Ovary (tissue), 9 donors: Measurements from ENCODE around the gene SEMA4B. TPM values are rescaled to one million over a fixed set of nuclear protein-coding genes. Genes with fewer than 3 reads are reported as not detected.

Experiments
- DNase-seq, 5 donors: peaks; one replicate each; pipeline ENCODE4 v3.0.0-alpha.2; 2019 to 2020
- H3K27ac ChIP-seq, 2 donors: fragments of 200-600 bp; one replicate each; pipeline versions ENCODE4 v1.5.1 to v1.8.0; 2019 to 2022
- H3K27me3 ChIP-seq: fragments of 200-600 bp; one replicate; pipeline ENCODE4 v1.8.0; 2022
- H3K36me3 ChIP-seq: fragments of 200-600 bp; sonication (generic); one replicate; pipeline ENCODE4 v1.5.1; 2019
- H3K4me1 ChIP-seq: one replicate; pipeline ENCODE4 v1.8.1; 2013; ENCODE audit warnings: mild to moderate bottlenecking, moderate library complexity; ENCODE audit not compliant: insufficient read depth
- H3K4me3 ChIP-seq: fragments of 200-600 bp; sonication (generic); one replicate; pipeline ENCODE4 v1.5.1; 2017
- H3K9me3 ChIP-seq, 2 donors: fragments of 200-600 bp in 1 of 2; sonication (generic) in 1 of 2; one replicate each; pipeline versions ENCODE4 v1.5.1 to v1.8.1; 2013 to 2019; ENCODE audit warnings: mild to moderate bottlenecking in 1 of 2, moderate library complexity in 1 of 2
- CTCF ChIP-seq, 3 donors: fragments of 450-650 bp in 2 of 3; fragments of 200-600 bp in 1 of 3; IDR thresholded peaks; one replicate each; pipeline versions ENCODE4 v1.5.1 to v1.8.0; 2016 to 2022; ENCODE audit warnings: antibody characterized with exemption in 3 of 3, mild to moderate bottlenecking in 1 of 3
- EP300 ChIP-seq: sonication (generic); formaldehyde crosslinking; IDR thresholded peaks from one replicate; pipeline ENCODE4 v1.6.1; 2017; ENCODE audit warnings: antibody characterized with exemption
- POLR2A ChIP-seq: fragments of 450-650 bp; IDR thresholded peaks from one replicate; pipeline ENCODE4 v1.6.1; 2017; ENCODE audit warnings: antibody characterized with exemption, mild to moderate bottlenecking, moderate library complexity
- WGBS, 3 donors: extraction: QIAGEN DNeasy Blood & Tissue Kit in 1 of 3; methylation state at CpG; one replicate each; pipeline versions ENCODE4 v1.1.5 to v1.1.7; 2013 to 2017; 5-methylcytosine and 5-hydroxymethylcytosine counted together
- intact Hi-C, 4 donors: fragments of 100-400 bp; cut with DNase I; formaldehyde crosslinking; loops; one replicate each; pipeline versions ENCODE4 v1.11.0 to v1.15.1; 2022 to 2023
- polyA plus RNA-seq, 2 donors: library from polyadenylated mRNA; stranded (reverse); fragments of 200-250 nt in 1 of 2; fragments of 350-450 nt in 1 of 2; fragmentation: Illumina TruSeq in 1 of 2; extraction: RNeasy Lipid Tissue Mini Kit (QIAGEN cat#74804) in 1 of 2; gene quantifications; one replicate each; pipeline ENCODE4 v1.2.3, GENCODE V29; 2013 to 2014
- total RNA-seq, 7 donors: library from RNA; depleted of rRNA in 2 of 7; stranded (reverse); fragments of >200 nt in 2 of 7; fragmentation: NEBNext Ultra II Directional in 3 of 7; extraction: Animal tissue kit (Norgen Biotek cat#: 25700) in 3 of 7; gene quantifications; one replicate each; pipeline versions ENCODE4 v1.1.0 to v1.2.4, GENCODE V29; 2016 to 2023
- donor health status: DM: no; HTN: no; CAD: no; lungs with moderate emphysema.
- donor health status: DM: no; HTN: no; CAD: no.
- donor health status: Bipolar disorder and iron deficiency.
- donor health status: DM: yes; HTN: yes; CAD: no.
- donor health status: DM: no; HTN: no; CAD: no.
- donor health status: DM: yes; HTN: yes; CAD: no.

The SEMA4B gene
- total and polyA plus RNA-seq, 9 donors: 12.4 to 83.8 (median 33.2) TPM

GRCh38 chr15:90177012-90177411, 24.1 kb upstream of the SEMA4B start:
- Histone ChIP-seq H3K9me3 (no peaks in the 10 kb centered on the region), H3K4me3 (no peak overlapping the region), H3K4me1 (peaks cover 3% of the 10 kb centered on the region), H3K27ac (no peak overlapping the region), H3K36me3 (no peaks in the 10 kb centered on the region), H3K27me3 (no peaks in the 10 kb centered on the region)
- 92 to 94% (median 93%) methylated on average over 9 of the region's 9 CpGs for WGBS, 3 donors
- intact Hi-C loops: no loop called here
- no peak for TF ChIP-seq POLR2A
- no peak for DNase-seq

GRCh38 chr15:90178468-90179435, 22.4 kb upstream of the SEMA4B start:
- intact Hi-C loops: no loop called here
- H3K27ac ChIP-seq: no peak overlapping the region
- no peaks in the 10 kb centered on the region for H3K27me3 ChIP-seq
- 71 to 76% (median 74%) methylated on average over 10 of the region's 10 CpGs for WGBS, 3 donors
- peaks cover 2% of the 10 kb centered on the region for H3K4me1 ChIP-seq
- no peaks in the 10 kb centered on the region for H3K9me3 ChIP-seq
- TF ChIP-seq EP300: no peak
- TF ChIP-seq POLR2A: no peak
- no peak for TF ChIP-seq CTCF (IDR thresholded peaks at IDR 0.05)
- DNase-seq: no peak
- no peak overlapping the region for H3K4me3 ChIP-seq
- no peaks in the 10 kb centered on the region for H3K36me3 ChIP-seq

GRCh38 chr15:90181776-90182175, 19.4 kb upstream of the SEMA4B start:
- intact Hi-C loops: no loop called here
- Histone ChIP-seq H3K36me3 (no peaks in the 10 kb centered on the region), H3K27ac (peak overlapping the region in 1 of 2 donors; percentile 58), H3K27me3 (no peaks in the 10 kb centered on the region), H3K4me3 (no peak overlapping the region), H3K4me1 (peaks cover 4% of the 10 kb centered on the region), H3K9me3 (no peaks in the 10 kb centered on the region)
- WGBS, 3 donors: 27 to 38% (median 32%) methylated on average over 2 of the region's 2 CpGs
- TF ChIP-seq EP300 (no peak), POLR2A (no peak), CTCF (IDR thresholded peaks at IDR 0.05) (no peak)
- no peak for DNase-seq

- peaks cover 4% of the 10 kb centered on the region for H3K4me1 ChIP-seq
- intact Hi-C loops: no loop called here
- WGBS, 3 donors: 3 to 8% (median 3%) methylated on average over 26 to 27 of the region's 27 CpGs
- TF ChIP-seq EP300 (peak; percentile 91), CTCF (IDR thresholded peaks at IDR 0.05) (no peak)
- no peaks in the 10 kb centered on the region for H3K9me3 ChIP-seq
- peak; percentile 77 to 90 (median 86) for DNase-seq
- peak overlapping the region; percentile 67 for H3K4me3 ChIP-seq
- no peaks in the 10 kb centered on the region for H3K36me3 ChIP-seq
- H3K27me3 ChIP-seq: no peaks in the 10 kb centered on the region
- H3K27ac ChIP-seq: peak overlapping the region; percentile 97 to 98
Observed at GRCh38 chr15:90184119-90184785, 16.9 kb upstream of the SEMA4B start.
